Measurements from ENCODE around the gene PARP1. TPM values are rescaled to one million over a fixed set of nuclear protein-coding genes. Genes with fewer than 3 reads are reported as not detected.
"Not testable (repeated sequence)": the region's sequence is repeated elsewhere in the genome, so short reads cannot be mapped to it uniquely, and the experiment has no call there.

The PARP1 gene
- polyA plus RNA-seq, 1 experiment, result 111 TPM

DNA sequence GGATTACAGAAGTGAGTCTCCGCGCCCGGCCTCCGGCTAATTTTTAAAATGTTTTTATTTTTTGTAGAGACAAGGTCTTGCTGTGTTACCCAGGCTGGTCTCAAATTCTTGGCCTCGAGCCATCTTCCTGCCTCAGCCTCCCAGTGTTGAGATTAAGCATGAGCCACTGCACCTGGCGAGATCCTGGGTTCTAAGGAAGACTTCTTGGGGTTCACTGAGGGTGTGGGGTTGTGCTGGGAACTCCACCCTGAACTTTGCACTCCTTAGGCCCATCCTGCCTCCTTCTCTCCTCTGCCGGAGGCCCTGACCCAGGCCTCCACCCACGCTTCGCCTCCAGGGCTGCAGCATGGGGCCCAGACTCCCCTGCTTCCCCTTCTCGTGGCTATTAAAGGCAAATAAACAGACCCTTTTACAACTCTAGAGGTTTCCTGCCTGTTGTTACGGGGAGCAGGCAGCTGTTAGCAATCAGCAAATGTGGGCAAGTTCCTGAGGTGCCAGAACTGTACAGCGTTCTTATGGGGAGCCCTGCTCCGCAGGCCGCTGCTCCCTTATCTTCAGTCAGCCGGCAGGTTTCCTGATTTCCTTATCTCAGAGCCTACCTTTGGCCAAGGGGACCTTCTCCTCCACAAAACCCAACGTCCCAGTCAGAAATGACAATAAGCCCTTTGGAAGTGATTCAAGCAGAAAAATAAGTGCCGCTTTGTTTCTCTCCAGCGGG is 57.9 kb downstream of the PARP1 start:
- H3K4me3 ChIP-seq (ENCODE audit: low read depth, low read length), result no peak overlapping the region
- no peak overlapping the region for H3K27ac ChIP-seq (ENCODE audit: low read depth, low read length)
- TF ChIP-seq, protein P1, sequence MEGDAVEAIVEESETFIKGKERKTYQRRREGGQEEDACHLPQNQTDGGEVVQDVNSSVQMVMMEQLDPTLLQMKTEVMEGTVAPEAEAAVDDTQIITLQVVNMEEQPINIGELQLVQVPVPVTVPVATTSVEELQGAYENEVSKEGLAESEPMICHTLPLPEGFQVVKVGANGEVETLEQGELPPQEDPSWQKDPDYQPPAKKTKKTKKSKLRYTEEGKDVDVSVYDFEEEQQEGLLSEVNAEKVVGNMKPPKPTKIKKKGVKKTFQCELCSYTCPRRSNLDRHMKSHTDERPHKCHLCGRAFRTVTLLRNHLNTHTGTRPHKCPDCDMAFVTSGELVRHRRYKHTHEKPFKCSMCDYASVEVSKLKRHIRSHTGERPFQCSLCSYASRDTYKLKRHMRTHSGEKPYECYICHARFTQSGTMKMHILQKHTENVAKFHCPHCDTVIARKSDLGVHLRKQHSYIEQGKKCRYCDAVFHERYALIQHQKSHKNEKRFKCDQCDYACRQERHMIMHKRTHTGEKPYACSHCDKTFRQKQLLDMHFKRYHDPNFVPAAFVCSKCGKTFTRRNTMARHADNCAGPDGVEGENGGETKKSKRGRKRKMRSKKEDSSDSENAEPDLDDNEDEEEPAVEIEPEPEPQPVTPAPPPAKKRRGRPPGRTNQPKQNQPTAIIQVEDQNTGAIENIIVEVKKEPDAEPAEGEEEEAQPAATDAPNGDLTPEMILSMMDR (IDR thresholded peaks at IDR 0.05; ENCODE audit: low read depth, low read length), result no peak
- ChIA-PET CTCF (no interaction called here), POLR2A (no interaction called here)
- H3K27me3 ChIP-seq (ENCODE audit: control insufficient read depth, insufficient read depth, low read length), result no peaks in the 10 kb centered on the region
- no peaks in the 10 kb centered on the region for H3K9me3 ChIP-seq (ENCODE audit: control insufficient read depth, insufficient read depth, low read length)
- no peak for DNase-seq (ENCODE audit: low read depth, low spot score)

DNA sequence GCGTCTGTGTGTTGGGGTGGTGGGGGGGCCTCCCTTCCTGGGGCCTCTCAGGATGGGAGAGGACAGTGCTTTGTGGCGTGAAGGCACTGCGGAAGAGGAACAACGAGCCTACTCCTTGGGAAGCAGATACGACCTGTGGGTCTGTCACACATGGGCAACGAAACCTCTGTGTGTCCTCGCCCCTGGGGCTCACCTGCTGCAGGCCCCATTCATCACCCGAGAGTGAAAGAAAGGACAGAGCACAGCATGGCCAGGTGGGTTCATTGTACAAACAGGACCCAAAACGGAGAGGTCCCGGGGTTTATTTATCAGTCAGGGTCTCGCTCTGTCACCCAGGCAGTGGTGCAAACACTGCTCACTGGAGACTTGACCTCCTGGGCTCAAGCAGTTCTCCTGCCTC is 58.8 kb downstream of the PARP1 start:
- no peaks in the 10 kb centered on the region for H3K9me3 ChIP-seq (ENCODE audit: control insufficient read depth, insufficient read depth, low read length)
- CTCF ChIA-PET, result no interaction called here
- H3K4me3 ChIP-seq (ENCODE audit: low read depth, low read length), result no peak overlapping the region
- no peak overlapping the region for H3K27ac ChIP-seq (ENCODE audit: low read depth, low read length)
- POLR2A ChIA-PET, result no interaction called here
- no peaks in the 10 kb centered on the region for H3K27me3 ChIP-seq (ENCODE audit: control insufficient read depth, insufficient read depth, low read length)
- no peak for DNase-seq (ENCODE audit: low read depth, low spot score)
- TF ChIP-seq, protein P1 (IDR thresholded peaks at IDR 0.05; ENCODE audit: low read depth, low read length), result no peak

DNA sequence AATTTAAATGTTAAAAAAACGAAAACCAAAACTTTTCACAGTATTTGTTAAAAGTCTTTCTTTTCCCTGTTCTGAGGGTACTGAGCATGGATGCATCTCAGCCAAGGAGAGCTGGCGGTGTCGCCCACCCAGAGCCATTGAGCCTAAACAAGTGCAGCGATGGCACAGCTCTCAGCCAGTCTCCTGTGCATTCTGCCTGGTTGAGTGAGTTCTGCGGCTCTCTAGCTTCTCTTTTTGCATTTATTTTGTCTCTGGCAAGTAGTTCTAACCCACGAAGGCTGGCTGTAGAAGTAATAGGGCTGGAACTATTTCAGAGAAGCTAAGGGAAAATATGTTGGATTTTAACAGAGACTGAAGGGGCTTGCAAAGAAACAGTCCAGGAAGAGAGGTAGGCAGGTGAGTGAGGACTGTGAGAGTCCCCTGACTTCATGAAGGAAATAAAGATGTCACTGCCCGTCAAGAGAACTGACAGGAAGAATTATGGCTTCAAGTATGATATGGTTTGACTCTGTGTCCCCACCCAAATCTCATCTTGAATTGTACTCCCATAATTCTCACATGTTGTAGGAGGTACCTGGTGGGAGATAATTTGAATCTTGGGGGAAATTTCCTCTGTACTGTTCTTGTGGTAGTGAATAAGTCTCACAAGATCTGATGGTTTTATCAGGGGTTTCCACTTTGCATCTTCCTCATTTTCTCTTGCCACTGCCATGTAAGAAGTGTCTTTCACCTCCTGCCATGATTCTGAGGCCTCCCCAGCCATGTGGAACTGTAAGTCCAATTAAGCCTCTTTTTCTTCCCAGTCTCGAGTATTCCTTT is 63.2 kb downstream of the PARP1 start:
- TF ChIP-seq, protein P1 (IDR thresholded peaks at IDR 0.05; ENCODE audit: low read depth, low read length), result no peak
- CTCF ChIA-PET, result no interaction called here
- Histone ChIP-seq H3K27ac (ENCODE audit: low read depth, low read length) (no peak overlapping the region), H3K27me3 (ENCODE audit: control insufficient read depth, insufficient read depth, low read length) (peaks cover 4% of the 10 kb centered on the region), H3K9me3 (ENCODE audit: control insufficient read depth, insufficient read depth, low read length) (no peaks in the 10 kb centered on the region), H3K4me3 (ENCODE audit: low read depth, low read length) (no peak overlapping the region)
- POLR2A ChIA-PET, result no interaction called here
- no peak for DNase-seq (ENCODE audit: low read depth, low spot score)

DNA sequence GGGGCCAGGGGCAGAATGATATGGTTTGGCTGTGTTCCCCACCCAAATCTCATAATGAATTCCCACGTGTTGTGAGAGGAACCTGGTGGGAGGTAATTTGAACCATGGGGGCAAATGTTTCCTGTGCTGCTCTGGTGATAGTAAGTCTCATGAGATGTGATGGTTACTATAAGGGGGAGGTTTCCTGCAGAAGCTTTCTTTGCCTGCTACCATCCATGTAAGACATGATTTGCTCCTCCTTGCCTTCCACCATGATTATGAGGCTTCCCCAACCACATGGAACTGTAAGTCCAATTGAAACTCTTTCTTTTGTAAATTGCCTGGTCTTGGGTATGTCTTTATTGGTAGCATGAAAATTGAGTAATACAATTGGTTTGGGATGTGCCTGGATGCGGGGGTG is 65.2 kb downstream of the PARP1 start:
- CTCF ChIA-PET, result no interaction called here
- TF ChIP-seq, protein P1 (IDR thresholded peaks at IDR 0.05; ENCODE audit: low read depth, low read length), result no peak
- POLR2A ChIA-PET, result no interaction called here
- Histone ChIP-seq H3K27me3 (ENCODE audit: control insufficient read depth, insufficient read depth, low read length) (peaks cover 4% of the 10 kb centered on the region), H3K4me3 (ENCODE audit: low read depth, low read length) (no peak overlapping the region), H3K27ac (ENCODE audit: low read depth, low read length) (no peak overlapping the region), H3K9me3 (ENCODE audit: control insufficient read depth, insufficient read depth, low read length) (no peaks in the 10 kb centered on the region)
- no peak for DNase-seq (ENCODE audit: low read depth, low spot score)

DNA sequence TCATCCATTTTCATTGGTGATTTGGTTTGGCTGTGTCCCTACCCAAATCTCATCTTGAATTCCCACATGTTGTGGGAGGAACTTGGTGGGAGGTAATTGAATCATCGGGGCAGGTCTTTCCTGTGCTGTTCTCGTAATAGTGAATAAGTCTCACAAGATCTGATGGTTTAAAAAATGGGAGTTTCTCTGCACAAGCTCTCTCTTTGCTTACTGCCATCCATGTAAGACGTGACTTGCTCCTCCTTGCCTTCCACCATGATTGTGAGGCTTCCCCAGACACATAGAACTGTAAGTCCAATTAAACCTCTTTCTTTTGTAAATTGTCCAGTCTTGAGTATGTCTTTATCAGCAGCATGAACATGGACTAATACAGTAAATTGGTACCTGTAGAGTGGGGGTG is 67.8 kb downstream of the PARP1 start:
- H3K4me3 ChIP-seq (ENCODE audit: low read depth, low read length); H3K27ac ChIP-seq (ENCODE audit: low read depth, low read length); POLR2A ChIA-PET; H3K9me3 ChIP-seq (ENCODE audit: control insufficient read depth, insufficient read depth, low read length); DNase-seq (ENCODE audit: low read depth, low spot score); CTCF ChIA-PET: not testable (repeated sequence)
- peaks cover 15% of the 10 kb centered on the region for H3K27me3 ChIP-seq (ENCODE audit: control insufficient read depth, insufficient read depth, low read length)
